Skin of body (tissue), 3 donors: ENCODE results near the gene DMAC2. TPM values are rescaled to one million over a fixed set of nuclear protein-coding genes. Genes with fewer than 3 reads are reported as not detected.
"Not testable (repeated sequence)": the region's sequence is repeated elsewhere in the genome, so short reads cannot be mapped to it uniquely, and the experiment has no call there.

Source experiments
- DNase-seq: peaks from one replicate; lab custom pipeline; 2025; lab: John Stamatoyannopoulos, UW
- small RNA-seq: library from RNA; depleted of rRNA; stranded (forward); fragments of <200 nt; gene quantifications from one replicate; pipeline ENCODE3, GENCODE V24; 2014; ENCODE audit warnings: low replicate concordance
- total RNA-seq: library from RNA; depleted of rRNA; stranded (reverse); fragments of >200 nt; gene quantifications from one replicate; pipeline ENCODE4 v1.2.3, GENCODE V29; 2014

The DMAC2 gene
- total RNA-seq, 1 donor from 2014 or later: 14.4 TPM

- no peak for DNase-seq
Observed at GRCh38 chr19:41399525-41399924, 40.2 kb downstream of the DMAC2 start.

- DNase-seq: no peak
Observed at GRCh38 chr19:41399091-41399490, 40.6 kb downstream of the DMAC2 start.

- no peak for DNase-seq
Observed at GRCh38 chr19:41398598-41398997, 41.1 kb downstream of the DMAC2 start.

- DNase-seq: no peak
Observed at GRCh38 chr19:41398050-41398418, 41.7 kb downstream of the DMAC2 start.

GRCh38 chr19:41397086-41398049 lies 42.3 kb downstream of the DMAC2 start, which contains the start of the genes BCKDHA and EXOSC5:
TSS of gene BCKDHA (plus strand) at chr19:41397818. CDS start at chr19:41397828, 10 bp downstream.
TSS of gene EXOSC5 (minus strand) at chr19:41397359. CDS start at chr19:41397328, 31 bp downstream.
- DNase-seq: peak; percentile 99

- DNase-seq: no peak
Observed at GRCh38 chr19:41395355-41395754, 44.4 kb downstream of the DMAC2 start.

GRCh38 chr19:41392775-41393174 lies 46.9 kb downstream of the DMAC2 start:
- no peak for DNase-seq

GRCh38 chr19:41391618-41392017 lies 48.1 kb downstream of the DMAC2 start:
- DNase-seq: no peak

- DNase-seq: no peak
Observed at GRCh38 chr19:41386442-41386841, 53.3 kb downstream of the DMAC2 start.

- no peak for DNase-seq
Observed at GRCh38 chr19:41384351-41384750, 55.4 kb downstream of the DMAC2 start.

- DNase-seq: not testable (repeated sequence)
Observed at GRCh38 chr19:41381536-41381935, 58.2 kb downstream of the DMAC2 start.

Small RNA genes within 50 kb of the gene (small RNA-seq; reads per million reads assigned to genes)
- not detected for gene RF00017

Other genes with a start within 250 kb of the DMAC2 start
- gene CYP2S1, start 246.7 kb downstream of the DMAC2 start, total RNA-seq: 2.5 TPM
- gene AXL, start 220.7 kb downstream of the DMAC2 start, total RNA-seq: 36.2 TPM
- gene HNRNPUL1, start 175.5 kb downstream of the DMAC2 start, total RNA-seq: 108 TPM
- gene CCDC97, start 129.7 kb downstream of the DMAC2 start, total RNA-seq: 7.0 TPM
- 10.9 TPM for gene TGFB1, start 86.0 kb downstream of the DMAC2 start, total RNA-seq
- 0.89 TPM for gene B9D2, start 75.8 kb downstream of the DMAC2 start, total RNA-seq
- gene TMEM91, start 63.4 kb downstream of the DMAC2 start, total RNA-seq: 20.9 TPM
- gene EXOSC5, start 42.6 kb downstream of the DMAC2 start, total RNA-seq: 10.1 TPM
- gene BCKDHA, start 42.1 kb downstream of the DMAC2 start, total RNA-seq: 36.5 TPM
- 1.6 TPM for gene B3GNT8, start 12.5 kb downstream of the DMAC2 start, total RNA-seq
- gene ERICH4, start 3.2 kb upstream of the DMAC2 start, total RNA-seq: not detected
- gene CEACAM21, start 136.3 kb upstream of the DMAC2 start, total RNA-seq: 1.2 TPM
- gene CEACAM4, start 187.2 kb upstream of the DMAC2 start, total RNA-seq: 0.59 TPM
- gene CEACAM7, start 248.4 kb upstream of the DMAC2 start, total RNA-seq: 0.30 TPM